ENCODE measurements around the gene CENPP.
A peak's percentile ranks its signal among the peaks of the same experiment; 100 is the strongest.

CENPP gene

GRCh38 chr9:92666912-92667532, 341.3 kb downstream of the CENPP start:
- H3K4me3 ChIP-seq (ENCODE audit: low read length): no peak overlapping the region
- no peak overlapping the region for H2AFZ ChIP-seq (ENCODE audit: low read depth, low read length)
- H3K27me3 ChIP-seq (ENCODE audit: low read depth, low read length): no peaks in the 10 kb centered on the region
- TF ChIP-seq CTCF (IDR thresholded peaks at IDR 0.05; ENCODE audit: low read depth, low read length): no peak
- no peak for TF ChIP-seq EZH2phosphoT487 (IDR thresholded peaks at IDR 0.05; ENCODE audit: low read depth)
- peaks cover 20% of the 10 kb centered on the region for H4K20me1 ChIP-seq (ENCODE audit: insufficient read depth, low read length)
- H3K79me2 ChIP-seq (ENCODE audit: low read length): peaks cover 92% of the 10 kb centered on the region
- H3K4me1 ChIP-seq (ENCODE audit: low read length): peaks cover 13% of the 10 kb centered on the region
- peaks cover 10% of the 10 kb centered on the region for H3K36me3 ChIP-seq (replicated peaks; ENCODE audit: low read depth, low read length)
- no peak overlapping the region for H3K4me2 ChIP-seq (ENCODE audit: low read length)
- H3K9ac ChIP-seq (ENCODE audit: low read length): no peak overlapping the region
- no peak overlapping the region for H3K27ac ChIP-seq (ENCODE audit: low read length)
- no peaks in the 10 kb centered on the region for H3K9me3 ChIP-seq (ENCODE audit: insufficient read depth, low read length)

- Histone ChIP-seq H3K9me3 (ENCODE audit: insufficient read depth, low read length) (no peaks in the 10 kb centered on the region), H3K27me3 (ENCODE audit: low read depth, low read length) (no peaks in the 10 kb centered on the region), H4K20me1 (ENCODE audit: insufficient read depth, low read length) (peaks cover 9% of the 10 kb centered on the region), H3K4me1 (ENCODE audit: low read length) (peaks cover 13% of the 10 kb centered on the region), H3K4me3 (ENCODE audit: low read length) (peak overlapping the region; percentile 94), H2AFZ (ENCODE audit: low read depth, low read length) (peak overlapping the region; percentile 55; the same call in 1 of the 2 replicates), H3K36me3 (replicated peaks; ENCODE audit: low read depth, low read length) (peaks cover 5% of the 10 kb centered on the region), H3K79me2 (ENCODE audit: low read length) (peaks cover 73% of the 10 kb centered on the region), H3K27ac (ENCODE audit: low read length) (peak overlapping the region; percentile 41), H3K4me2 (ENCODE audit: low read length) (peak overlapping the region; percentile 95), H3K9ac (ENCODE audit: low read length) (peak overlapping the region; percentile 90)
- TF ChIP-seq CTCF (IDR thresholded peaks at IDR 0.05; ENCODE audit: low read depth, low read length) (no peak), EZH2phosphoT487 (IDR thresholded peaks at IDR 0.05; ENCODE audit: low read depth) (no peak)
Observed at GRCh38 chr9:92668746-92669526, 343.2 kb downstream of the CENPP start.

GRCh38 chr9:92669527-92669889, 343.8 kb downstream of the CENPP start:
- Histone ChIP-seq H3K27ac (ENCODE audit: low read length) (peak overlapping the region; percentile 41), H2AFZ (ENCODE audit: low read depth, low read length) (peak overlapping the region; percentile 55; the same call in 1 of the 2 replicates), H4K20me1 (ENCODE audit: insufficient read depth, low read length) (peaks cover 8% of the 10 kb centered on the region; the same call in 1 of the 2 replicates), H3K4me1 (ENCODE audit: low read length) (peaks cover 13% of the 10 kb centered on the region), H3K4me3 (ENCODE audit: low read length) (peak overlapping the region; percentile 94), H3K36me3 (replicated peaks; ENCODE audit: low read depth, low read length) (peaks cover 5% of the 10 kb centered on the region), H3K9me3 (ENCODE audit: insufficient read depth, low read length) (no peaks in the 10 kb centered on the region), H3K27me3 (ENCODE audit: low read depth, low read length) (no peaks in the 10 kb centered on the region), H3K4me2 (ENCODE audit: low read length) (peak overlapping the region; percentile 95), H3K79me2 (ENCODE audit: low read length) (peaks cover 67% of the 10 kb centered on the region), H3K9ac (ENCODE audit: low read length) (peak overlapping the region; percentile 90)
- TF ChIP-seq CTCF (IDR thresholded peaks at IDR 0.05; ENCODE audit: low read depth, low read length): no peak
- TF ChIP-seq EZH2phosphoT487 (IDR thresholded peaks at IDR 0.05; ENCODE audit: low read depth): no peak
